Activated T-cell treated with anti-CD3 and anti-CD28 coated beads for 48 hours (primary cell): ENCODE measurements around the gene FAH.

ENCODE experiments used
- DNase-seq: peaks from one replicate; pipeline ENCODE4 v3.0.0-alpha.2; 2020; ENCODE audit warnings: low read depth

The FAH gene

DNA sequence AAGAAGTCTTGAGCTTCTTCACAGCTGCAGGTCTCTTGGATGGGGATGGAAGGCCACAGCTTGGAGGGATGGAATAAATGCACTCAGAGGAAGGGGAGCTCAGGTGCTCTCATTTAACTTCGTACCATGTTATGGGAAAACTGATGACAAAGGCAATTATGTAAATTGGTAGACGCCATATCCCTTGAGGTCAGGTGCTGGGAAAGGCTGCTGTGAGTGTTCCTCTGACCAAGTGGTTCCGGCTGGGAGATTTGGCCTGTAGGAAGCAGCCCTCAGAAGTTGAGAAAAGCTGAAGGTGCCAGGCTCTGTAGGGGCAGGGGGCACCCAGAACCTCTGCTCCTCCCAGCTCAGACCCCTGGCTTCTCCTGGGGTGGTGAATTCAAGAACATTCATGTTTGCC lies 47.1 kb downstream of the FAH start:
- DNase-seq = no peak

DNA sequence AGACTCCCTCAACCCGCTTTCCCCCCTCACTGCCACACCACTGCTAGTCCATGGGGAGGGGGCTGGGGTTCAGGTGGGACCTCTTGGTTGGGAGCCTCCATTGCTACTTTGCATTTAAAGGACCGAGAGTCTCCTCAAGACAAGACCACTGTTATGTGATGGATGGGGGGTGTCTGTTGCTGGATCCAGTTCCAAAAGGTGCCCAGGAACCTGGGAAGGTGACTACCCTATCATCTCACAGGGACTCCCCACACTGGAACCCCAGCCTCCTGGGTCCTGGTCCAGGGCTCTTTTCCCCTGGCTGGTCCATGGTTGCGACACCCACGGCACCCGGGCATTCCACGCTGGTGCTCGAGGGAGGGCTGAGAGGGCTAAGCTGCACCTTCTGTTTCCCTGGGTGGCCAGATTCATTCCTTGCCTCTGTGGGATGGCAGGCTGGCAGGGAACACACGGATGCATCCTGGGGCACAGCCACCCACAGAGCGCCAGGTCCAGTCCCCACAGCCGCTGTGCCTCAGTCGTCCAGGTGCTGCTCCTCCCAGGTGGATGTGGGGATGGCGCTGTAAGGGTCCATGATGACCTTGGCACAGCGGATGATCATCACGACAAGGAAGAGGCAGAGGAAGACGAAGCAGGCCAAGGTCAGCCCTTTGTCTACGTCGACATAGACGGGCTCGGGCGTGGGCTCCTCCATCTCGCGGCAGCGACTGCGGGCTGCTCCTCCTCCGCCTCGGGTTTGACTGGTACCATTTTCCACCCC lies 48.6 kb downstream of the FAH start:
- DNase-seq = no peak

DNA sequence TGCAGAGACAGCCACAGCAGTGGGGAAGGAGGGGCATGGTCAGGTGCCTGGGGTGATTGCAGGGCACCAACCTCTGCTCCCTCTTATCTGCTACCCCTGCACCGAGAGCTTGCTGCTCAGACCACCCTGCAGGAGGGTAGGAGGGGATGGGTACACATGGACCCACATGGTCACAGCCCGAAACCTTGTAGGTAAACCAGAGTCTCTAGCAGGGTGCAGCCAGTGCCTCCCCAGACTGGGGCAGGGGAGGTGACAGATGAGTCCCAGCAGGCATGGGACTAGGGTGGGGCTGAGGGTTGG lies 49.2 kb downstream of the FAH start:
- DNase-seq = no peak

DNA sequence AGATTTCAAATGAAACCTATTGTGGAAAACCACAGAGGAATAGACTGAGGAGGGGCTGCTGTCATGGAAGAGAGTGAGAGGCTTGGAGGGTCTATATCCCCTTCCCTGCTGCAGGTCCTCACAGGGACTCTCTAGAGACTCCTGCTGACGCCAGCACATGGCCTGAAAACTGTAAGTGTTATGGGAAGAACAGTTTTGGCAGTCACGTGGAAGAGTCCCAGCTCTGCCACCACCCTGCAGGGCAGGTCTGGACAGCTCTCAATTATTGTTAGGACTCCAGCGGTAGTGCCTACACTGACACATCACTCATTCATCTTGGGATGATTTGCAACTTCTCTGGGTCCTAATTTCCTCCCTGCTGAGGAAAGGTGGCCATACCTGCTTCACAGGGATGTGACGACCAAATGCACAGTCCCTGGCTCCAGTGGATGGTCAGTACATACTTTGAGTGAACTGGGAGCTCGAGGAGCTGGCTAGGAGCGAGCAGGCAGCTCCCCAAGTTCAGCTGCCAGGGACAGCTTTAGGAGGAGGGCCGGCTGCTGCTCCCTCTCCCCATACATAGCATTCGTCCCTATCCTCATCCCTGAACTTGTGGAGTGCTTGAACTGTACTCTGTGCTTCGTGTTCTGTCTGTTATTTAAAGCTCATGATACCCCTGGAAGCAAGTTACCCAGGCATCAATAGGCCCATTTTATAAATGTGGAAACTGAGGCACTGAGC lies 50.0 kb downstream of the FAH start:
- no peak for DNase-seq

DNA sequence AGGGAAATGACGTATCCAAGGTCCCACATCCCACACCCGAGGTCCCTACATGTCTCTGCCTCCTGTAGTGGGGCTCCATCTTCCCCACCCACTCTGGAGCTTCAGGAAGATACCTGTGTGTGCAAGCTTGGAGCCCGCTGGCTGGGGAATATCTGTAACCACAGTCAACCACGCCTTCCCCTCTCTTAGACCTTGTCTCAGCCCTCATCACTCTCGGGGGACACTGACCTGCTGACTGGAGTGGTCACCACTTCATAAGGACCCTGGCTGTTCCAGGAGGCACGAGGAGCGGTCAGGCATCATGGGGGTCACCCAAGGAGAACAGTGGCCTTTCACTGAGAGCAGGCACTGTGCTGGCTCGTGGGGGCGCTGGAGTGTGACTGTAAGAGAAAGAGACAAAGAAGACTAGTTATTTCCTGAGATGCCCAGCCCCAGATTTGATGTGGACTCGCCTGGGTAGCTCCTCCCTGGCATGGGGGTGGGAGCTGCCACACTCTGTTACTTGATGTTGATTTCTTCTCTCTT lies 50.6 kb downstream of the FAH start:
- no peak for DNase-seq

DNA sequence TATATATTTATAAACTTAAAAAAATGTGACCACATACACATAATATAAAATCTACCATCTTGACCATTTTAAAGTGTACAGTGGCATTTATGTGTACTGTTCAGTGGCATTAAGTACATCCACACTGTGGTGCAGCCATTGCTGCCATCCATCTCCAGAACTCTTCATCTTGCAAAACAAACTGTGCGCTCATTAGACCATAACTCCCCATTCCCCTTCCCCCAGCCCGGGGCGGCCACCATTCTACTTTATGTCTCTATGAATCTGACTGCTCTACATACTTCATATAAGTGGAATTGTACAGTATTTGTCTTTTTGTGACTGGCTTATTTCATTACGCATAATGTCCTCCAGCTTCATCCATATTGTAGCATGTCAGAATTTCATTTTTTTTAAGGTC lies 51.4 kb downstream of the FAH start:
- DNase-seq = no peak

DNA sequence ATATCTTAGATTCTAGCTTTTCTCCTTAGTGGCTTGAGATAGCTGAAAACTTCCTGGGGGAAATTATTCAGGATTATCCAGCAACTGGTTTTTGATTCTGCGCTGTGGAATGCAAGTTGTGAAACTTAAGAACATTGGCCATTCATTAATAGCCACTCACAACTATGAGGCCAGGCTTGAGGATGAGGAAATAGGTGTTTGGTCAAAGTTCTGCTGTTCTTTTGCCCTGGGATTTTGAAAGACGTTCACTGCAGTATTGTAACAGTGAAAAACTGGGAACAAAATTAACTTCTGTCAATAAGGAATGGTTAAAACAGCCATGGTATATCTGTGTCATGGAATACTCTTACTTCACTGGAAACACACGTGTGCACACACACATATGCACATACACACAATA lies 55.1 kb downstream of the FAH start:
- no peak for DNase-seq

DNA sequence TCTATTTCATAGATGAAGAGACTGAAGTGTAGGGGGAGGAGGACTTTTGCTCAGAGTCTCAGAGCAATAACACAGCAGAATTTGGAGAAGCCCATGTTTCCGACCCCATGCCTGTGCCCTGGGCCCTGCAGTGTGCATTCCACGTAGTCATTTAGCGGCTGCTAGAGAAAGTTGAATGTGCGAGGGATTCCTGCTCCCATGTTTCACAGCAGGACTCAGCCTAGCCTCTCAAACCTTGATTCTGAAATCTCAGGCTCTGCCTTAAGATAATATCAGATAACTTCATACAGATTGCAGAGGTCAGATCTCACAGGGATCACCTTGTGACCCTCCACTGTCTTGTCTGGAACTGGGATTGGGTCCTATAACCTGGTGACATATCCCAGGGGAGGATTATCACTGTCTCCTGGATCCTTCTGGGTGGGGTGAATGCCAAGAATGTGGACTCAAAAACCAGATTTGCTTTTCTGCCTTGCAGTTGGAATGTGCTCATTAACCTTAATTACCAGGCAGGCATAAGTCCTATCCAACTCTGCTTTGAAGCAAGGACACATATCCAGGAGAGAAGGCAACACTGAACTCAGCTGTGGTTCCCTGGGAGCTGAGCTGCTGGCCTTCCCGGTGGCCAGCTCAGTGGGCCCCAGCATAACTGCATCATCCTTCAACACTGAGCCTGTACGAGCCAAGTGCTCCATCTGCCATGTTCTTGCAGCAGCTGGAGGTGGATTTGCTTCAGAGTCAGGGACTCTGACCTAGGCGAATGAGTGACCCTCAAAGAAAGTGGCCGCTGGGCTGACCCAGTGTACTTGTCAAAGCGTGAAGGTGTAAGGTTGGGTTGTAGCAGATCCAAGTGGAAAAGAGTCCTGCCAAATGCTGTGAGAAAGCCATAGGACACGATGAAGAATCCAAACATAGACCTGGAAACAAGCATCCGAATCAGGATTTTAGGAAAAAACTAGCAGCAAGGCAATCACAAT lies 56.2 kb downstream of the FAH start:
- DNase-seq = no peak

DNA sequence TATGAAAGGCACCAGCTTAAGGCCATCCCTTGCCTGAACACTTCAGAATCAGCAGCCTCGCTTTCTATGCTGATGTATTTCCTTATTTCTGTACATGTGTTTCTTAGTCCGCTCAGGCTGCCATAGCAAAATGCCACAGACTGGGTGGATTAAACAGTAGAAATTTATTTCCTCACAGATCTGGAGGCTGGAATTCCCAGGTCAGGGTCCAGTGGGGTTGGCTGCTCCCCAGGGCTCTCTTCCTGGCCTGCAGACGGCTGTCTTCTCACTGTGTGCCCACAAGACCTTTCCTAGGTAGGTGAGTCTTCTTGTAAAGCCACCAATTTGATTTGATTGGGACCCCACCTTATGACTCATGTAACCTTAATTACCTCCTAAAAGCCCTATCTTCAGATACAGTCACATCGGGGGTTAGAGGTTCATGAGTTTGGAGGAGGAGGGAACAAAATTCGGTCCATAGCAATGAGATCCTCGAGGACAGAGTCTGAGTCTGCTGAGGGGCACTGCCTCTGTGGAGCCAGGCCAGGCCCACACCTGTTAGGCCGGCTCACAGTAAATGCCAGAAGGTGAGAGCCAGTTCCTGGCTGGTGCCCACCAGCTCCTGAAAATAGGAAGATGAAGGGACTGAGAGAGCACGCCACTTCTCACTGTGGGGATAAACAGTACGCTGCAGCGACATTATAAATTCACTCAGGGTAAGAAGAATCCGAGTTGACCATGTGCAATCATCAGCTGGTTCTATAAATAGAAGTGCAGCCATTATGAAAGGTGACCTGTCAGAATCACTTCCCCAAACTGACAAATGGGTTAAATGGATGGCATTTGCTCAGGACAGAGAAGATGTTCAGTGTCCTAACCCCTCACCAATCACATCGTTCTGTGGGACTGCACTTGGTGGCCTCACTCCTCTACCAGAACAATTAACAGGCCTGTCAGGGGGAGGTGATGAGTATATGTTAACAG lies 58.1 kb downstream of the FAH start:
- DNase-seq = no peak

DNA sequence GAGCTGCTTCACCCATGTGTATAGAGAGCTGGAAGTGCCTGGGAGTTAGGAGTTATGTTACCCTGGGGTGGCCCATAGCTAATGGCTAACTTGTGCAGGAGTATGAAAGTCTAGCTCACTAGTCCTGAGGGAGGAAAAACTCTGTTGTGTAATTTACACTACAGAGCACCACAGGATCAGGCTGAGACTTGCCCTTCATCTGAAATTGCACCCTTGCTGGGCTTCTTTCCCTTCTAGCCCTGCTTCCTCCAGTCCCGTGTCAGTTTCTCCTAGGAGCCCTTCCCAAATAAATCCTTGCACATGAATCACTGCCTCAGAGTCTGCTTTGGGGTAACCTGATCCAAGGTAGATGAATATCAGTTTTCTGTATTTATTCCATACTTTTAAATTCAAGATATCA lies 59.2 kb downstream of the FAH start:
- no peak for DNase-seq

DNA sequence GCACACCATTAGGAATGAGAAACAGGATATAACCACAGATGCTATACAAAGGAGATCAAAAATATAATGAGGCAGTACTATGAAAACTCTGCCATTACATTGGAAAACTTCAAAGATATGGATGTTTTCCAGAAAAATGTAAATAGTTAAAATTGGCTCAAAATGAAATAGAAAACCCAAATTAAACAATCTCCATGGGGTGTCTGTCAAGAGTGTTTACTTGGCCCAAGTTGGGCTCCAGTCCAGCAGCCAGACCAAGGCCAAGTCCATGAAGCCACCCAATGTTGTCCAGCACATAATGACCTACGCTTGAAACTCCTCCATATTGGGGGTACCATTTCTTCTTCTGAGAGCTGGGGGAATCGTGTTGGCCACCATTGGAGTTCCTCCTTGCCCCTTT lies 62.1 kb downstream of the FAH start:
- no peak for DNase-seq

DNA sequence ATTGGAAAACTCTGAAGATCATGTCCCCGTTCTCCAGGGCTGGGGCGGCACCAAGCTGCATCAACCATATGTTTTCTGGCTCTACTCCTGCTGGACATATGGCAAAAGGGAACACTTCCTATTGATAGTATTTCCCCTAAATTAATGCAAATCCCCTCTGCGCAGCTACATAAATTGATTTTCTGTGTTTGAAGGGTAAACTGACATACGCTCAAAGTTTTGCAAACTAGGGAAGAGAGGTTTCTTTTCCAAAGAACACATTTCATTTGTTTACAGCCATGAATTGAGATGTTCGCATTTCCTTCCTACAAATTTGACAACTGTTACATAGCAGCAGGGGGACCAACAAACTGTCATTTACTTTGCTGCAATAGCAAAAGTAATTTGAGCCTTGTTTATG lies 63.3 kb downstream of the FAH start:
- no peak for DNase-seq

DNA sequence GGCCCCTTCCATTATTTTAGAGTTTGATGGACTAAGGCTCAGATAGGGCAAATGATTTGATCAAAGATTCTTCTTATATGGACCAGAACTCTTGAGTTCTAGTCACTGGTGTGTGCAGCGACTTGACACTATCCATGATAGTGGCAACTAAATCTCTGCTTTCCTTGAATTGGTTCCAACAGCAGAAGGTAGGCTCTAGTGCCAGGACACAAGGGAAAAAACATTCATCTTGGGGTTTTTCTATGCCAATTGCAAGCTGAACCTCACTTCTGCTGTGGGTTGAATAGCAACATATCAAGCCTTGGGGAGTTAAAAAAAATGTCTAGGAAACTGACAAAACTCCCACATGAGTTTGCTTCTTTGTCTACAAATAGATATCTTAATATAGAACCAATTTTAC lies 64.1 kb downstream of the FAH start:
- no peak for DNase-seq

DNA sequence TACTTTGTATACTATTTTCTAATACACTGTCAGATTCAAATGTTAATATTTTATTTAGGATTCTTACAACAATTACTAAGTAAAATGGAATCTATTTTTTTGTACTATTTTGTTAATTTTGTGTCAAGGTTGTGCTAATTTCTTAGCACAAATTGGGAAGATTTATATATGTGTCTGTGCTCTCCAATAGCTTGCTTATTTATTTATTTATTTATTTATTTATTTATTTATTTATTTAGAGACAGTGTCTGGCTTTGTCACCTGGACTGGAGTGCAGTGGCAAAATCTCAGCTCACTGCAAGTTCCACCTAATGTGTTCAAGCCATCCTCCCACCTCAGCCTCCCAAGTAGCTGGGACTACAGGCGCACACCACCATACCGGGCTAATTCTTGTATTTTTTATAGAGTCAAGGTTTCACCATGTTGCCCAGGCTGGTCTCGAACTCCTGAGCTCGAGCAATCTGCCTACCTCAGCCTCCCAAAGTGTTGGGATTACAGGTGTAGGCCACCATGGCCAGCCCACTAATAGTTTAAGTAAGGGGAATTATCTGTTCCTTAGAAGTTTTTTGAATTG lies 64.6 kb downstream of the FAH start:
- no peak for DNase-seq

DNA sequence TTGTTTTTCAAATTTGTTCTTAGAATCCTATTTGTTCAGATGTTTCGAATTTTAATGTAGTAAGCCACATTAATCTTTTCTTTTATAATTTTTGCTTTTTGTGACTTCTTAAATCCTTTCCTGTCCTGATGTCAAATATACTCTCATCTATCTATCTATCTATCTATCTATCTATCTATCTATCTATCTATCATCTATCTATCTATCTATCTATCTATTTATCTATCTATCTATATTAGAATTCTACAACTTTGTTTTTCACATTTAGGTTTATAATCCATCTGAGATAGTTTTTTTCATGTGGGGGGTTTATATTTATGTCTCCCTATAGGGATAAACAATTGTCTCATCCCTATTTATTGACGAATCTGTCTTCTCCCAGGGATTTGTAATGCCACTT lies 67.2 kb downstream of the FAH start:
- DNase-seq = no peak

DNA sequence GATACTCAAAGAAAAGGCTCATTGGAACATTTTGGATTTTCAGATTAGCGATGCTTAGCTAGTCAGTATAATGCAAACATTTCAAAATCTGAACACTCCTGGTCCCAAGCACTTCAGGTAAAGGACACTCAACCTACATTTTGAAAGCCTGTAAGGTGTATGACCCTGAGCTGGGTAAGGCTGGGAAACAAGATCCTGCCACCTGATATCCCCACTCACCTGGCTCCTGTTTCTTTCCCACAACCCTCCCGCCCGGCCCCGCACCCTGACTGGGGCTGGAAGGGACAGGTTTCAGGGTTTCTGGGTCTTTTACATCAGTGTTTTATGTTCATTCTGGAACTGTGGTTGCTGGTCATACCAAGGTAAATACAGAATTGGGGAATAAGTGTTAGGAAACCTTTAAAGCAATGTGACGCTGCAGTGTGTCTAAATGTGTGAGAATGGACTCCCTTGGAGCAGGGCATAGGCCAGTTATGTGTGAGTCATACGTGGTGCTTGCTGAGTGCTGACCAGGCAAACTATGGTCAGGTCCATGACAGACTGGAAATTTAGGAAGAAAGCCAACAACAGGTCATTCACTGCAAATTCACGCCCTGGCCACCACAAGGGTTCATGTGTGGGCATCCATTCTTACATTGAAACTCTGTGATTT lies 76.3 kb downstream of the FAH start:
- no peak for DNase-seq

DNA sequence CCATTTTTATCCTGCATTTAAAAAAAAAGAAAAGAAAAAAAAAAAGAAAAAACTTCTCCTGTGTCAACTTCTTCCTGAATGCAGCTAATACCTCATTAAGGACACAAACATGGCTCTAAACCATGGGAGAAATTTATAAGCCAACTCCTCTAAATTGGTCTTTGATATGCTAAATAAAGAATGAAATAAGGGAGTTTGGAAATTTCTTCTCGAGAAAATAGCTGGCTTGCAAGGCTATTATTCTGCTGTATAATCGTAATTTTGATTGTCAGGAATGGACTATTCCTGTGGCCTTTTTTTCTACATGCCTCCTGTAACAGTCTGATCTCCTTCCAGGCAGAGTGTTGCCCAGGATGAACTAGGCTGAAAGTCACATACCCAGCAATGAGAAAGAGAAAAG lies 78.6 kb downstream of the FAH start:
- DNase-seq = no peak

DNA sequence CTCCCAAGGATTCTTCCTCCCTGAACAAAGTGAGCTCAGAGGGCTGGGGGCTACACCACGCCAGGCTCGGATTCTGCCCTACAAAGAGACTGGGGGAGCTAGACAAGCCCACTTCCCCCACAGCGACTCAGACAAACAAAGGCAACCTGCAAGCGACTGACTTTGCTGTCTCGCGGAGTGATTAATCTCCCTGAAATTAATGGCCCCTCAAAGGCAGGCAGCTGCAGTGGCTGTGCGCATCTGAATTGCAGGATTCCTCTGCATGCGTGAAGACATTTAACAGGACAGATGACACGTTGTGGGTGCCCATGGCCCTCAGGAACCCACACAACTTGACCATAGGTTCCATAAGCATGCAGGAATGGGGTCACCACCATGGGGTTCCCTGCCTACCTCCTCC lies 80.8 kb downstream of the FAH start:
- DNase-seq = no peak

DNA sequence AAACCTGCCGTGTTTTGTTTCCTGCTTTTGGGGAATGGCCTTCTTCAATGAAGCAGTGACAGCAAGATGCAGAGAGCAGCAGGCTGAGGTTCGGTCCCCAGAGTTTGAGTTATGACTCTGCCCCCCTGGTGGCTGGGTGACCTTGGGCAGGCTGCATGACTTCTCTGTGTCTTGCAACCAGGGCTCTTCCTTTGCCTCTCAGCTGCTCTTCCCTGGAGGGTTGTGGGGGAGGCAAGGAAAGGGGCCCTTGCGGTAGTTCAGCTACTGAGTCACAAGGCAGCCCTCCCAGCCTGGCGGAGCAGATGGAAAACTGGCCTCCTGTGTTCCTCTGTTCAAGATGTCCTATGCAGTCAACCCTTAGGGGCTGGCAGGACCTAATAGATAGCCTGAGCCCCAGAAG lies 82.1 kb downstream of the FAH start:
- peak; percentile 19 for DNase-seq
